ENCODE data around the gene AGER. TPM values are rescaled to one million over a fixed set of nuclear protein-coding genes. Genes with fewer than 3 reads are reported as not detected.
"Not testable (repeated sequence)": the region's sequence is repeated elsewhere in the genome, so short reads cannot be mapped to it uniquely, and the experiment has no call there.

AGER gene
- 10 to 100 TPM in 2 of 3 donors, 1 to 10 TPM in 1; 8.6 to 15.8 (median 10.8) TPM for polyA plus RNA-seq (ENCODE audit: insufficient read length in 3 of 3)

DNA sequence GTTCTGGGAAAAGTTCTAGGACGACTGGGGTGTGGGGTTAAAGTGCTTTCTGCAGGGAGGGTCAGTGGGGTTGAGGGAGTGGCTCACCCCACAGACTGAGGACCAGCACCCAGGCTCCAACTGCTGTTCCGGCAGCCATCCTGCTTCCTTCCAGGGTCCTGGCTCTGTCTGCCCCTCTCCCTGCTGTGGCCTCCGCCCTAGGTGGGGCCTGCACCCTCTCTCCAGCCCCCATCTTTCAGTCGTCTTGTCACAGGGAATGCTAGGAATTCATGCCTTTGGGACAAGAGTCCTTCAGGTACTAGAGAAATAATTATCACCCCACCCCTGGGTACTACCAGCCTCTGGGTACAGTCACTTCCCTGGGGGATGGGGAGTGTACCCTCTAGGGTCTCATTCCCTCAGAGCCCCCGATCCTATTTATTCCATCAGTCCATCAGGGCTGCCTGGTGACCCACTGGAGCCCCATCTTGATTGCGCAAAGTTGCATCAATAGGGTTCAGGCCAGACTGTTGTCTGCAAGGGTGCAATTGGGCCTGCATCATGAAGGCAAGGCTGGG is at the start of gene AGER:
Gene AGER, minus strand, starts transcription at position 170 of the 557 bp plus-strand sequence. Its CDS starts 31 bp downstream, at position 139.
- DNase-seq (ENCODE audit: low read depth in 3 of 3, low spot score in 2 of 3) = no peak

DNA sequence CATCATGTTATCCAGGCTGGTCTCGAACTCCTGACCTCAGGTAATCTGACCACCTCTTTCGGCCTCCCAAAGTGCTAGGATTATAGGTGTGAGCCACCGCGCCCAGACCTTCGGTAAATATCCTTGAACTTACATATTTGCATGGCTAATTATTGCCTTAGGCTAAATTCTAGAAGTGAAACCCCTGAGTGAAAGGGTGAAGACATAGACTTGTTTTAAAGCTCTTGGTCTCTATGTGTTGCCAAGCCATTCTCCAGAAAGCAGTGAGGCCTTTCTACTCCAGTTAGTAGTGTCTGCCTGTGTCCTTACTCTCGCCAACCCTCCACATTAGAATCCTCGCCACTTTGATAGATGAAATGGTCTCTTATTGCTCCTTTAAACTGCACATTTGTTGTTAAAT is 42.4 kb upstream of the AGER start:
- DNase-seq (ENCODE audit: low read depth in 3 of 3, low spot score in 2 of 3) = no peak

DNA sequence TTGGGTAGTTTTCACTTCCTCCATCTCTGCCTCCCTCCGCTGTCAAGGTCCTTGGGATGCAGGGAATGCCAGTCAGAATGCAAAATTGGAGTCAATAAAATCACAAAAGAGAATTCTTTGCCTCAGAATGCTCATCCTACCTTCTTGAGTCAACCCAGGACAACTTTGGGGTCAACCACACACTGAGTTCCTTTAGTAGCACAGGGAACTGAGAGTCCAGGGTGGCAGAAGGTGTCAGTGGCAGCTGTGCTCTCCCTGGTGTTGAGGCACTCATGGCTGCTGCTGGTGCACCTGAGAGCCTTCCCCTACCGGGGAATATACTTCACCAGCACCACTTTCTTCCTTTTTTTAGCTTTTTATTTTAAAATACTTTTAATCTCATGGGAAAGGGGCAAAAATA is 40.6 kb upstream of the AGER start:
- DNase-seq (ENCODE audit: low read depth in 3 of 3, low spot score in 2 of 3) = no peak

DNA sequence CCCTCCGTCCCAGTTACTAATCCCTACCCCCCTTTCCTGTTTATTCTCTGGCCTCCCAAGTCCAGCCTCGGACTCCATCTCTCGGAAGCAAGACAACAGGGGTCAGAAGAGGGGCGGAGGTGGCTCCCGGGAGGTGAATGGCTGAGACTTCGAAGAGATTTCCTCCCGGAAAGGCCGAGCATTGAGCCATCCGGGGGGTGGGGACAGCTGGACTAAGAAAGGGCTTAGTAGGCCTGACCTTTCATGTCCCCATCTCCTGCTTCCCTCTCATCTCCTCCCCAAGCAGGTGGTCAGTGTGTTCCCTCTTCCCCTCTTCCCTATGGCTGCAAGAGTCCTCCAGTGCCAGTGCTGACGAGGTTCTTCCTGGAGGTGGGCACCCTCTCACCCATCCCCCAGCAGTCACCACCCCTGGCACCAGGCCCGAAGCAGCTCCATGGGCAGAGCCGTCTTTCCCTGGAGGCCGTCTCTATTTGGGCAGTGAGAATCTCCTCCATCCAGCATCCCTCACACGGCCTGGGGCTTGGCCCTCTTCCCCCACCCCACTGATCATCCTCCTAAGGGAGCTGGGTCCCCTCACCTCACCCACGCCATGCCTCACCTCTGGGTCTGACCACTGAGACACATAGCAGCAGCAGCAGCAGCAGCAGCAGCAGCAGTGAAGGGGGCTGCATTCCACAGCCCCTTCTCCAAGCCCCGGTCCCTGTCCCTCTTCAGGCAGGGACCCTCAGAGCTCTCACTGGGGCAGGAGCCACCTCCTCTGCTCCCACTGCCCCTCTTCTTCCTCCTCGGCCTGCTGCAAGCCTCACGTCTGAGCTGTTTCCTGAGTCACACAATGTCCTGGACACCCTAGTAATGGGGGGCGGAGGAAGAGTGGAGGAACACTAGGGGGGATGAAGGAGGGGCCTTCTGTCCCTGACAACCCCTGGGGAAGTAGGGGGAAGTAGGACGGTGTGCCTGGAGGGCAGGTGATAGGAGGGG is 39.5 kb upstream of the AGER start, which contains the start of gene NOTCH4:
Gene NOTCH4, minus strand, starts transcription at position 810 of the 978 bp plus-strand sequence. Its CDS starts 139 bp downstream, at position 671.
- no peak for DNase-seq (ENCODE audit: low read depth in 3 of 3, low spot score in 2 of 3)

DNA sequence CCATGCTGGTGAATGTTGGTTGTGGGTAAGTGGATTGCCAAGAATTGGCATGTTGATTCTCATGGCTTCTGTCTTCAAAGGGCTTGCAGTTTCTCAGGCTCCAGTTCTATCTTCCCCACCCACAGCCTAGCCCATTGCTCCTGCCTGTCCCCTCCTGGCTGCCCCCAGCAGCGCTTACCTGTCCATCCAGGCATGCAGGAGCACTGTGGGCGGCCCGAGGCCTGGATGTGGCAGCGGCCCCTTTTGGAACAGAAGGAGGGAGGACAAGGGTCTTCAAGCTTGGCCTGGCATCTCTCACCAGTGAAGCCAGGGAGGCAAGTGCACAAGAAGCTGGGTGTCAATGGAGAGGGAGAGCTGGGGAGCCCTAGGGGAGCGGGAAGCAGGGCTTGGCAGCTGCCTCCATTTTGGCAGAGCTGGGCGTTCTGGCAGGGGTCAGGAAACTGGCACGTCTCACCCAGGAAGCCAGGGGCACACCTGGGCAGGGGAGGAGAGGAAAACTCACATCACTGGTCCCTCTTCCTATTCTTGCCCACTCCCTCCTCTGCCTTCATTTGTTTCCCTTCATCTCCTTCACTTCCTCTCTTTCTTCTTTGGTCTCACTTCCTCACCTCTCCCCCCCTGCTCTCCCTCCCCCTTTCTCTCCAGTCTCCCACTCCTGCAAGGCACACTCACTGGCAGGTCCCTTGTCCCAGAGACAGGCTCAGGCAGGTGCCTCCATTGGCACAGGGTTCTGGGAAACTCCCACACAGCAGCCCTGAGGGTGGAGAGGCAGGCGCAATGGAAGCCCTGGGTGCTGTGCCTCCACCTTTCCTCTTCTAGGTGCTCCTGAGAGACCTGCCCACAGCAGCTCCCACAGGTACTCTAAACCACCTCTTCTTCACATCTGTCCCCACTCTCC is 38.5 kb upstream of the AGER start:
- DNase-seq (ENCODE audit: low read depth in 3 of 3, low spot score in 2 of 3) = no peak

DNA sequence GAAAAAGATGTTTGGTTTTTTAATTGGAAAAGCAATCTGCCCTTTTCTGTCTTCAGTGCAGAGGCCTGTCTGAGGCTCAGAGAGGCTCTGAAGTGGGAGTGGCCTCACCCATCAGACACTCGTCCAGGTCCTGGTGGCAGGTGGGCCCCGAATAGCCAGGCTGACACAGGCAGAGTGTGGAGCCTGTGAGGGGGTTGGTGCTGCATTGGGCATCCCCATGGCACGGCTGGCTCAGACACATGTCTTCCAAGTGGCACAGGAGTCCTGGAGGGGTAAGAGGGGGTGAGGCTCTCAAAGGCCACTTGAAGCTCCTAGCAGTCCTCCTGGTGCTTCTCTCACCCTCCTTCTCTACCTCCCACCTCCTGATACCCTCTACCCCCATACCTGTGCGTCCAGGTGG is 36.0 kb upstream of the AGER start:
- no peak for DNase-seq (ENCODE audit: low read depth in 3 of 3, low spot score in 2 of 3)

DNA sequence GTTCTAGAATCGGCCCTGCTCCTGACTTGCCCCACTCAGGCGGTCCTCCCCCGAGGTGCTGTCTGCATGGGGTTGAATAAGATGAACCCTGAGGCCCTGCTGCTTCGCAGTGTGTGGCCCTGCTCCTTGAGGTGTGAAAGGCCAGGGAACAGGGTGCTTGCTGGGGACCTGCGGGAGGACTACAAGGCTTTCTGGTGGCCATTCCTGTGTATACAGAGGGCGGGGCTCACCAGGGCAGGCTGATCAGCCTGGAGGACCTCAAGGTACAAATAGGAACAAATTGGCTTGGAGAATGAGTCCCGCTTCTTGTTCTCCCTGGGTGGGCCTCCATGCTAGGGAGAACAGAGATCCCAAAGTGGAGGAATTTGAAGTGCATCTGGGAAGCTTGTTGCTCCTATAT is 34.1 kb upstream of the AGER start:
- no peak for DNase-seq (ENCODE audit: low read depth in 3 of 3, low spot score in 2 of 3)

DNA sequence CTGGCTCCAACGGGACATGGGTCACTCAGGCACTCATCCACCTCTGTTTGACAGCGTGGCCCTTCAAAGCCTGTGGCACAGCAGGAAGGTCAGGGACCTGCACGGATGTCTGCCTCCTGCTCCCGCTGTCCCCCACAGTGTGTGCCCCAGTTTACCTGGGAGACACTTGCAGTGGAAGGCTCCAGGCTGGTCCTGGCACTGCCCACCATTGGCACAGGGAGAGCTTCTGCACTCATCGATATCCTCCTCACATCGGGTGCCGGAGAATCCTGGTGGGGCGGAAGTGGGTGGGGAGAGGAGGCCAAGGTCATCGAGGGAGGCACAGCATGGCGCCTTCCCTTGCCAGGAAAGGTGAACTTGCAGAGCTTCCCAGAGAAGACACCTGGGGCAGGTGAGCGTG is 32.9 kb upstream of the AGER start:
- DNase-seq (ENCODE audit: low read depth in 3 of 3, low spot score in 2 of 3) = no peak

DNA sequence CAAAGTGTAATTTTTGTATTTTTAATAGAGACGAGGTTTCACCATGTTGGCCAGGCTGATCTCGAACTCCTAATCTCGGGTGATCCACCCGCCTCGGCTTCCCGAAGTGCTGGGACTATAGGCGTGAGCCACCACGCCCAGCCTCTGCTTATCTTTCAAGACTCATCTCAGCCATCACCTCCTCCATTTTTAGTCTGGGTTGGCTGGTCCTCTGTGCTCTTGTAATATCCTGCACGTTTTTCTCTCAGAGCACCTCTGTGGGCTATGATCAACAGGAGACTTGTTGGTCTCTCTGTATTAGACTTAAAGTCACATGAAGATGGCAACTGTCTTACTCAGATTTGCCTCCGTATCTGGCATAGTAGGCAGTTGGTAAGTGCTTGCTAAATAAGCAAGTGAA is 32.2 kb upstream of the AGER start:
- no peak for DNase-seq (ENCODE audit: low read depth in 3 of 3, low spot score in 2 of 3)

DNA sequence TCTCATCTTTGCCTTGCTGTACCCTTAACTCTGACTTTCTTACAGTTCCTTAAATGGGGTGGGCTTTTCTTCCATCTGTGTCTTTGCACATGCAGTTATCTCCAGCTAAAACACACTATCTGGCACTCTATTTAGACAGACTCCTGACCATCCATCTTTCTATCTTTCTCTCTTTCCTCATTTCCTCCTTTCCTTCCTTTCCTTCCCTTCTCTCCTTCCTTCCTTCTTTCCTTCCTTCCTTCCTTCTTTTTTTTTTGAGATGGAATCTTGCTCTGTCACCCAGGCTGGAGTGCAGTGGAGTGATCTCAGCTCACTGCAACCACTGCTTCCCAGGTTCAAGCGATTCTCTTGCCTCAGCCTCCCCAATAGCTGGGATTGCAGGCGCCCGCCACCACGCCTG is 31.6 kb upstream of the AGER start:
- DNase-seq (ENCODE audit: low read depth in 3 of 3, low spot score in 2 of 3) = no peak

DNA sequence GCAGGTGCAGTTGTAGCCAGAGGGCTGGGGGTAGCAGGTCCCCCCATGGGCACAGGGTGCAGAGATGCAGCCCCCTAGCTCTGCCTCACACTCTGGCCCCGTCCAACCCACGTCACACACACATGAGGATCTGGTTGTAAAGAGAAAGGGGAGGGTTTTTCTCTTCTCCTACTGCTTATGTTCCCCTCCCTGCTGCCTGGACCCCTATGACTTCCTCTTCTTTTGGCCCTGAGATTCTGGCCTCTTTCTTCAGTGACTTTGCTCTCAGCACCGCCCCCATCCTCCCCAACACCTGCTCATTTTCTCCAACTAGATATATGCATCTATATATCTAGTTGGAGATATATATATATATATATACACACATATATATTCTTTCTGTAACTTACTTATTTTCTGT is 30.1 kb upstream of the AGER start:
- DNase-seq (ENCODE audit: low read depth in 3 of 3, low spot score in 2 of 3) = no peak

DNA sequence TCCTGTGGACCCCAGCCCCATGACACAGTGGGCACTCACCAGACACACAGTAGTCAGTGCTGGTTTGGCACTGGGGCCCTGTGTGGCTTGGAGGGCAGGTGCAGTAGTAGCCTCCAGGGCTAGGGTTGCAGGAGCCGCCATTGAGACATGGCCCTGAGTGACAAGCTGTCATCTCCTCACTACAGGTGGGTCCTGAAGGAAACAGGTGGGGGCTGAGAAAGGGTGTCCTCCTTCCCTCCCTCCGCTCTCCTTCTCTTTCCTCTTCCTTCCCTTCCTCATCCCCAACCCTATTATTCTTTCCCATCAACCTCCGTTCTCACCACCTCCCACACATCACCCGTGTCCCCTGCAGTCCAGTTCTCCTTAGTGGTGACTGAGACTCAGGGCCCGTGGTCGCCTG is 29.6 kb upstream of the AGER start:
- DNase-seq (ENCODE audit: low read depth in 3 of 3, low spot score in 2 of 3) = no peak

DNA sequence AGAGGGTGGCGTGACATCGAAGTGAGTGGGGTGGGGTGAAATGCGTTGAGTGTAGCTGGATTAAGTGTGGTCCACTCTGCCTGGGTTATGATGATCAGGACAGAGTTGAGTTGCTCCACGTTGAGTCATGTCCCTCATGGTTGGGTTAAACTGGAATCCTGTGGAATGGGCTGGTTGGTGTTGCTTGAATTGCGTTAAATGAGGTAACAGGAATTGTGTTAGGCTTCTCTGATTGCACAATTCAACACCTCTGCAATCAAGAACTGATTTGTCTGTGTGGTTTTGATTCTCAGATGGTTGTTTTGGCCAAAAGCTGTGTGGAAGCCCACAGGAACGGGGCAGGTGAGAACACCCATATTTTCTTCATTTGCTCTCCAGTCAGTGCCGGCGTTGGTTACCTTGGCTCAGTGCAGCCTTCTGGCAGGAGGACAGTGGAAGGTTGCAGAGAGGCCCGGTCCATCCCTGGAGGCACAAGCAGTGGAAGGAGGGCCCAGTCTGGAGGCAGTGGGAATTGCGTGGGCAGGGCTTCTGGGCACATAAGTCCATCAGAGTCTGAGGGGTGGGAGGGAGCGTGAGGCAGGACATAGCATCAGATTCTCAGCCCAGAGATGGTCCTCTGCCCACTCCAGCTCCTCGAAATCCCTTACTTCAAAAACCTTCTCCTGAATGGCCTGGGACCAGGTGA is 28.2 kb upstream of the AGER start:
- DNase-seq (ENCODE audit: low read depth in 3 of 3, low spot score in 2 of 3) = no peak

DNA sequence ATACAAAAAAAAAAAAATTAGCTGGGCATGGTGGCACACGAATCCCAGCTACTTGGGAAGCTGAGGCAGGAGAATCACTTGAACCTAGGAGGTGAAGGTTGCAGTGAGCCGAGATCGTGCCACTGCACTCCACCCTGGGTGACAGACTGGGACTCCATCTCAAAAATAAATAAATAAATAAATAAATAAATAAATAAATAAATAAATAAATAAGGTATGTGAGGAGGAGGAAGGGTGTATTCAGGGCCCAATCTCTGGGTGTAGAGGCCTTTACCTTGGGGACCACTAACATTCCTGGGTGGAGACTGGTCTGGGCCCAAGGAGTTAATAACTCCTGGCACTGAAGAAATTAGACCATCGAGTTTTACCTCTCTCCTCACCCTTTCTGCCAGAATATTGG is 27.4 kb upstream of the AGER start:
- not testable (repeated sequence) for DNase-seq (ENCODE audit: low read depth in 3 of 3, low spot score in 2 of 3)

DNA sequence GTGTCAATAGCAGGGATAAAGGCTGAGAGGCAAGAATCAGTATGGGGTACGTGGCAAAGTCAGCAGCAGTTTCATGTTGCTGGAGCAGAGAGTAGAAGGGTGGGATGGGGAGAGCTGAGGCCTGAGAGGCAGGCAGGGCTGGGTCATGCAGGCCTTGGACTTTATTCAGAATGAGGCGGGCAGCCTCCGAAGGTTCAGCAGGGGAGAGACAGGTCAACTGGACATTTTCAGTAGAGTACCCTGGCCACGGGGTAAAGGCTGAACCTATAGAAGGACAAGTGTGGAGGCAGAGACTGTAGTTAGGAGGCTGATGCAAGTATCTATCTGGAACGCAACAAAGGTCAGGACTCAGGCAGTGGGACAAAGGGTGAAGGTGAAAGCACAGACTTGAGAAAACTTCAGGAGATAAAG is 26.1 kb upstream of the AGER start:
- DNase-seq (ENCODE audit: low read depth in 3 of 3, low spot score in 2 of 3) = no peak

DNA sequence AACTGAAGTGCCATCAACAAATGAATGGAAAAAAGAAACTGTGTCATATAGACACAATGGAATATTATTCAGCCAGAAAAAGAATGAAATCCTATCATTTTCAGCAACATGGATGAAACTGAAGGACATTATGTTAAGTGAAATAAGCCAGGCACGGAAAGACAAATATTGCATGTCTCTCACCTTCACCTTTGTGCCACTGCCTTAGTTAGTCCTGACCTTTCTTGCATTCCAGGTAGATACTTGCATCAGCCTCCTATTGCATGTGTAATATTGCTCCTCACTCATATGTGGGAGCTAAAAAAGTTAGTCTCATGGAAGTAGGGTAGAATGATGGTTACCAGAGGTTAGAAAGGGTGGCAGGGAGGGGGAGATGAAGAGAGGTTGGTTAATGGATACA is 24.9 kb upstream of the AGER start:
- no peak for DNase-seq (ENCODE audit: low read depth in 3 of 3, low spot score in 2 of 3)

DNA sequence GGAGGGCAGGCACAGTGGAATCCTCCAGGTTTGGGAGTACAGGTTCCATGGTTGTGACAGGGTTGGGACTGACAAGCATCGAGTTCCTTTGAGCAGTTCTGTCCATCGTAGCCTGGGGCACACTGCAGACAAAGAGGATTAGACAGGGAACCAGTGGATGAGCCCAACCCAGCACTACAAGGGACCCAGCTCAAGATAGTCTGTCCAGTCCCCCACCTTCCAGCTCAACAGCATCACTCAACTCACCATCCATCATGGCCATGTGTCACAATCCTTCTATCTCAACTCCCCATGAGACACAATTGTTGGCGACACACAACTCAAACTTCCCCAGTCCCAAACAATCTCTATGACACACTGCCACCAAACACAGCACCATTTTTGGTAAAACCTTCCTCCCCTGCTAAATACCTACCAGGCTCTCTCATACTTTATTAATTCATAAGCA is 20.2 kb upstream of the AGER start:
- DNase-seq (ENCODE audit: low read depth in 3 of 3, low spot score in 2 of 3) = no peak

DNA sequence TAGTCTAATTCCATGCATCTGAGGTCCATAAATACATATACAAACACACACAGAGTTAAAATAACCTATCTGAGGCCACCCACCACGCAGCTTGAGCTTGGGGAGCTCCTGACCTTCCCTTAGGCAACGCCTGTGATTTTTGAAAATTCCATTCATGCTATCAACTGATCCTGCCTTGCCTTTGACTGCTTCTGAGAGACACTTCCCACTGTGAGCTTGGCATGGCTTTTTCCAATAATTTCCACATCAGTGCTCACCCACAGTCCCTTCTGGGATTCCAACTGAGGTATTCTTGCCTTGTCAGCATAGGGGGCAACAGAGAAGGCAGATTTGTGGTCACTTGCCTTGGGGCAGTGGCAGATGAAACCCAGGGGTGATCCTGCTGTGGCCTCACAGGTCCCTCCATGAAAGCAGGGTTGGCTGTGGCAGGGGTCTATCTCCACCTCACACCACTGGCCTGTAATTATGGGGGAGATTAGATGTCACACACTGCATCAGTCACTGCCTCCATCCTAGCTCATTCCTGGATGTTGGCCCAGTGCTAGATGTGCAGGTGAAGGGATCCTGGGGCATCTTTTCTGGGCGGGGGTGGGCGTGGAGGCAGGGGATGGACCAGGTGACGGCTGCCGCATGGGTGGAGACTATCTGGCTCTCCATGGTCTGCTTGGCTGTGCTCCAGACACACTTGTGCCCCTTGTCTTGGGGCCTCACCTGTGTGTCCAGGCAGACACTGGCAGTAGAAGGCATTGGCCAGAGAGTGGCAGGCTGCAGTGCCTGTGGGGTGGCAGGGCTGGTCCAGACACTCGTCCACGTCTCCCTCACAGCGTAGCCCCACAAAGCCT is 19.6 kb upstream of the AGER start:
- no peak for DNase-seq (ENCODE audit: low read depth in 3 of 3, low spot score in 2 of 3)

DNA sequence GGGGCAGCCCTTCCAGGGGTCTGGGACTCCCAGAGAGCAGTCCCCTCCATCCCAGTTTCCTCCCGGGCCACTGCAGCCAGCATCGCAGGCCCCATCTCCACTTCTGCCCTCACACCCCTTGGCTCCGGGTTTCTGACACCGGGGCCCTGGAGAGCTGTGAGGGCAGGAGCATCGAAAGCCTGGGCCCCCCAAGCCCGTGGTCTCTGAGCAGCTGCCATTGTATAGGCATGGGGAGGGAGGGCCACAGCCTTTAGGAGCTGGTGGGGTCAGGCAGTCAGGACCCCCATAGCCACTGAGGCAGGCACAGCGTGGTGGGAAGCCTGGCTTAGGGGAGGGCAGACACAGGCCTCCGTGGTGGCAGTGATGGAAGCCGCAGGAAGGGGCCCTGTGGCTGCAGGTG is 18.1 kb upstream of the AGER start:
- DNase-seq (ENCODE audit: low read depth in 3 of 3, low spot score in 2 of 3) = no peak

All from right renal cortex interstitium (tissue), 3 donors.